Measurements from ENCODE around the gene FSTL5.

Gene FSTL5

GRCh38 chr4:161364681-161365080 lies 799.1 kb downstream of the FSTL5 start:
- H3K4me3 ChIP-seq (ENCODE audit: low read length): no peak overlapping the region
- no peak for TF ChIP-seq CTCF (conservative IDR thresholded peaks at IDR 0.05; ENCODE audit: low read depth, low read length)
- no peak for DNase-seq (ENCODE audit: low read depth)

GRCh38 chr4:161360982-161361381 lies 802.8 kb downstream of the FSTL5 start:
- DNase-seq (ENCODE audit: low read depth): no peak
- H3K4me3 ChIP-seq (ENCODE audit: low read length): no peak overlapping the region
- no peak for TF ChIP-seq CTCF (conservative IDR thresholded peaks at IDR 0.05; ENCODE audit: low read depth, low read length)

DNA sequence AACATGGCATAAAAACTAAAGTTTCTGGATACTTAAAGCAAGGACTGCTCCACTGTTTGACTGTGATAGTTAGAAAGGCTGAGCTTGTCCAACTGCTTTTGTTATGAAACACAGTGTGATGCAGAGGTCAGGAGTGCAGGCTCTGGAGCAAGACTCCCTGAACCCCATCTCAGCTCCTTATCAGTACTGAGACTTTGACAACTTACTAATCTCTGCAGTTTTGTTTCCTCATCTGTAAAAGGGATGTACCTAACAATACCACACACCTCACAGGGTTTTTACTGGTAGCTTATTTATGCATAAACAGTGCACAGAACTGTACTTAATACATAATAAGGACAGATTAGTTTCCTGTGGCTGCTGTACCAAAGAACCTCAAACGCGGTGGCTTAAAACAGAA lies 804.3 kb downstream of the FSTL5 start:
- no peak overlapping the region for H3K4me3 ChIP-seq (ENCODE audit: low read length)
- TF ChIP-seq CTCF (conservative IDR thresholded peaks at IDR 0.05; ENCODE audit: low read depth, low read length): no peak
- no peak for DNase-seq (ENCODE audit: low read depth)

DNA sequence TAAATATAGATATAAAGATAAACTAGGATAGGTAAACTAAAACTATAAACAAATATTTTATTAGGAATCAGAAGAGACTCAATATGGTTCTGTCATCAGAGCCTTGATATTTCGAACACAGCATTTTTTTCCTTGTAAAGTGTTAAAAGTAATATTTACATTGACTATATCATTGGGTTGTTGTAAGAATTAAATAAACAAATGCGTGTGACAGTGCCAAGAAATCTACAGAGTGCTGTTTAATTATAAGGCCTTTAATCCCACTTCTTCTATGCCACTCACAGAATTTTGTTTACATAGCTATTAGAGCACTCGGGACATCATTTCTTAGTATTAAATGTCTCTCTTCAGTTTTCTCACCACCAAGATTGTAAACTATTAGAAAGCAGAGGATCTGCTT lies 807.4 kb downstream of the FSTL5 start:
- no peak for DNase-seq (ENCODE audit: low read depth)
- no peak for TF ChIP-seq CTCF (conservative IDR thresholded peaks at IDR 0.05; ENCODE audit: low read depth, low read length)
- no peak overlapping the region for H3K4me3 ChIP-seq (ENCODE audit: low read length)

DNA sequence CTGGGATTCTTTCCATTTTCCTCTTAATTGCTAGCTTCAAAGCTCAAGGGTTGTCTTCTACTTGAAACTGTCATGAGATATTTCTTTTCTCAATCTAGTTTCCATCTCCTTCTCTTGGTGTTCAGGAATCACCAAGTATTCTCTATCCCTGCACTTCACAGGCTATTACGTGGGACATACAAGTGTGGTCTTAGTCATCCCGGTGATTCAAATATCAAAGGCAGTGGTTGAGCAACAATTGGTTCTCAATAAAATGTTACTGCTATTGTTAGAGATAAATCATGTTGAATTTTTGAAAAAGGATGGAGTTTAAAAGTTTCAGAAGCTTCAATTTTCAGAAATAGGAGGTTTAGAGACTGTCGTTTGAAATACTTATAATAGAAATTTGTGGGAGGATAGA lies 812.9 kb downstream of the FSTL5 start:
- DNase-seq (ENCODE audit: low read depth): no peak
- no peak overlapping the region for H3K4me3 ChIP-seq (ENCODE audit: low read length)
- no peak for TF ChIP-seq CTCF (conservative IDR thresholded peaks at IDR 0.05; ENCODE audit: low read depth, low read length)

- no peak for TF ChIP-seq CTCF (conservative IDR thresholded peaks at IDR 0.05; ENCODE audit: low read depth, low read length)
- no peak for DNase-seq (ENCODE audit: low read depth)
- H3K4me3 ChIP-seq (ENCODE audit: low read length): no peak overlapping the region
These were observed 818.1 kb downstream of the FSTL5 start for GRCh38 chr4:161345741-161346140.

DNA sequence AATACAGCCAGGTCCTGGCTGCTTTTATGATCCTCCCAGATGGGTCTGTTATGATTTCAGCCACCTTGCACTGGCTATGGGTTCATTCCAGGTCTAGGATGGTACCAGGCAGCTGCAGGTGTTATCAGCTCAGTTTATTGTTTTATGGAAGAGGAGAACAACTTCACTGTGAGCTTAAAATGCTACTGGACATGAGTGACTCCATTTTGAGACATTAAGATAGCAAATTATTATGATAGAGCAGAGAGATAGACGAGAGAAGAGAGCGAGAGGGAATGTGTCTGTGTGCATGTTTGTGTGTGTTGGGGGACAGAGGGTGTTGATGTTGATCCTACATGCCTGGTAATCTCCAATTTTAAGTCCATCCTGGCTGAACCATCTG lies 820.2 kb downstream of the FSTL5 start:
- no peak for DNase-seq (ENCODE audit: low read depth)
- TF ChIP-seq CTCF (conservative IDR thresholded peaks at IDR 0.05; ENCODE audit: low read depth, low read length): no peak
- no peak overlapping the region for H3K4me3 ChIP-seq (ENCODE audit: low read length)

All from retinal pigment epithelial cell (primary cell).